Rectal smooth muscle tissue (tissue), 1 donor: ENCODE data around the gene GPSM1.

Experiments
- H3K27ac ChIP-seq: one replicate; pipeline ENCODE4 v1.7.0; 2013; ENCODE audit warnings: low read depth, low read length, inconsistent platforms
- H3K27me3 ChIP-seq: one replicate; pipeline ENCODE4 v1.7.0; 2013; ENCODE audit warnings: low read length; ENCODE audit not compliant: control insufficient read depth, insufficient read depth
- H3K36me3 ChIP-seq: one replicate; pipeline ENCODE4 v1.7.0; 2013; ENCODE audit warnings: low read length; ENCODE audit not compliant: control insufficient read depth, insufficient read depth
- H3K4me1 ChIP-seq: one replicate; pipeline ENCODE4 v1.7.0; 2013; ENCODE audit warnings: low read length; ENCODE audit not compliant: control insufficient read depth, insufficient read depth
- H3K4me3 ChIP-seq: one replicate; pipeline ENCODE4 v1.7.0; 2013; ENCODE audit warnings: low read length
- H3K9ac ChIP-seq: one replicate; pipeline ENCODE4 v1.7.0; 2013; ENCODE audit warnings: low read length

GPSM1 gene

DNA sequence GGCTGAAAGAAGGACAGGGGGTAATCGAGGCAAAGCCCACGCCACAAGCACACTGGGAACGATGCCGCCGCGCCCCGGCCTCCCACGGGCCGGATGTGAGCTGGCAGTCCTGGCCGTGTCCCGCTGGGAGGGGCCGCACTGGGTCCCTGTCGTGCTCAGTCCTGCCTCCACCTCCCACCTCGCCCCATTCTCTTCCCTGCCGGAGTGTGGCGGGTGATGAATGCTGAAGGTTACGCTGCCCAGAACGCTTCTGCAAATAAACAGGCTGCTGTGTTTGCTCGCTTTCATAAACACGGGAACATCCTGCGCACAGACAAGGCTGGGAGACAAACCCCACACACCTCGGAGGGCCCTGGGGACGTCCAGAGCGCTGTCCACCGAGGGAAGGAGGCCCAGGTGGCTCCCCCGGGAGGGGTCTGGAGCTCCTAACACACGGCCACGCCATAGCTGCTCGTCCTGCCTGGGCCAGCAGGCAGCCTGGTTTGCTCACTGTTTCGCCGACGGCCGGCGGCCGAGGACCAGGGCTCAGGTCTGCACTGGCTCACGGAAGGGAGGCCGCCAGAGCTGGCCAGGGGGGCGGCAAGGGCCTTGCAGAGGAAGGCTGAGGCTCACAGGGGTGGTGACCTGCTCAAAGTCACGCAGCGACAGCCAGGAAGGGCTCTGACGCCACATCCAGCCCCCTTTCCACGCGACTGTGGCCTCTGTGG, 33.9 kb downstream of the GPSM1 start:
- Histone ChIP-seq H3K9ac (no peak overlapping the region), H3K36me3 (no peaks in the 10 kb centered on the region), H3K4me3 (peak overlapping the region; percentile 44), H3K4me1 (peaks cover 27% of the 10 kb centered on the region), H3K27ac (peak overlapping the region; percentile 81), H3K27me3 (no peaks in the 10 kb centered on the region)

DNA sequence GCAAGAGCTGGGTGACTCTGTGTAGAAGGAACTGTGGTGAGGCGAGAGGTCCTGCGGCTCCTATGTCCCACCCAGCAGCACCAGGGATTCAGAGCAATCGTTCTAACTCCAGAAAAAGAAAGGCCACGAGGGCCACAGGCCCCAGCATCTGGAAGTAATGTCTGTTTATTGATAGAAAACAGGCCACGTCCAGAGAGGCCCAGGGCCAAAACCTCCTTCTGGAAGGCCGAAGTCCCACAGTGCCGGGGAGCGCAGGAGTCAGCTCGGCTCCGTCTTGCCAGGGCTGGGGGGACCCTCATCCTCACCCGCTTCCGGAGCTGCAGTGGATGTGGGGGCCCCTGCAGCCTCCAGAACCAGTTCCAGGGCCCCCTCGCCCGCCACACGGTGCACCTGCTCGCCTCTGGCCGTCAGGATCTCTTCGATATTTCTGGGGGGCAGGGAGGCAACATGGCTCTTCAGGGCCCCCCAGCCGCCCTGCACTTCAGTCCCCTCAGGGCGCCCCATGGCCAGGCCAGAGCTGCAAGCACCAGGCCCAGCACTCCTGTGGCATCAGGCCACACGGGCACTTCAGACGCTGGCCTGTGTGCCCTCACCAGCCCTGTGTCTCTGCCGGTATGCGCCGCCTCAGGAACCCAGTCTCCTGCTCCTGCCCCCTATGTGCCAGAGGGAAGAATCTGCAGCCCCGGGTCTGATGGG, 34.6 kb downstream of the GPSM1 start:
- H3K9ac ChIP-seq: no peak overlapping the region
- H3K4me3 ChIP-seq: peak overlapping the region; percentile 29
- no peaks in the 10 kb centered on the region for H3K27me3 ChIP-seq
- H3K36me3 ChIP-seq: no peaks in the 10 kb centered on the region
- H3K27ac ChIP-seq: peak overlapping the region; percentile 81
- peaks cover 27% of the 10 kb centered on the region for H3K4me1 ChIP-seq

DNA sequence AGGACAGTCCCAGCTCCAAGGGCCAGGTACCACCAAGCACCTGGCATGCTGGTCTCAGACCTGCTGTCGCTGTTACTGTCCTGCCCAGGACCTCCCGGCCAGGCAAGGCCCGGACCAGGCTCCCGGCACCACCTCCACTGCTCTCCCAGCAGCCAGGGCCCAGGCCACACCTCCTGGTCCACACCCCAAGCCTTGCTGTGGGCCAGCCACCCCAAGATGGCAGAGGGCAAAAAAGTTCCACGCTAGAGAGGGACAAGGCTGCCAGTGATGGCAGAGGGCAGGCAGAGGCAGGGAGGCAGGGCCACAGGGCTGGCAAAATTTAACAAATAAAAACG, 35.1 kb downstream of the GPSM1 start:
- Histone ChIP-seq H3K27me3 (no peaks in the 10 kb centered on the region), H3K9ac (no peak overlapping the region), H3K4me1 (peaks cover 27% of the 10 kb centered on the region), H3K4me3 (peak overlapping the region; percentile 1), H3K36me3 (no peaks in the 10 kb centered on the region), H3K27ac (peak overlapping the region; percentile 81)

DNA sequence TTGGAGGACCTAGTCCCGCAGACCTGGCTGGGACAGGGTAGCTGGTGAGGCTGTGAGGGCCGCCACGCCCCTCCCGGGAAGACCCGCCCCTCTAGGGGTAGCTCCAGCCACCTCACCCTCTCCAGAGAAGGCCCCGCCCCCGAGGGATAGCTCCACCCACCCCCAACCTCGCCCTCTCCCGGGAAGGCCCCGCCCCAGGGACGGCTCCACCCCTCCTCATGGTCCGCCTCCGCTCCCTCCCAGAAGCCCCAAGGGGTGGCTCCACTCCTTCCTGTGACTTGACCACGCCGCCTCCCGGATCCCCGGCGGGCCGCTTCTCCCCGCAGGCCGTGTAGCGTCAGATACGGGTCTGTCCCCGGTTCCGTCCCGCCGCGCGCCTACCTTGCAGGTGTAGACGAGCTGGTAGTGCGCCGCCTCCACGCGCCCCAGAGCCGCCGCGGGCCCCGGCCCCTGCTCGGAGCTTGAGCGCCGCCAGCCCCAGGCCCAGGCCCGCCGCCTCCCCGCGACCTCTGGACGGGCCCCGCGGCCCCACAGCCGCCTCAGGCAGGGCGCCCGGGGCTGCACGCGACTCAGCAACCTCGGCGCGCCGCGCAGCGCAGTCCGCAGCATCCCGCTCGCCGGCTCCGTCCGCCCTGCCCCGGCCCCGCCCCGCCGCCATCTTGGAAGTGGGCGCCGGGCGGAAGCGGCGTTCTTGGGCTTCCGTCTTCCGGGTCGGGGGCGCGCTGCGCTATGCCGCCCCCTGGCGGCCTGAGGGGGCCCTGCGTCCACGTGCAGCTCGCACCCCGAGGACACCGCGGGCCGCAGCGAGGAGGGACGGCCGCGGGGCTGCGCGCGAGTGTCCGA, 36.0 kb downstream of the GPSM1 start, which contains the start of gene DNLZ:
Gene DNLZ (minus strand): TSS at position 639 of the 843 bp plus-strand sequence. CDS start 30 bp downstream, at position 609.
- Histone ChIP-seq H3K36me3 (no peaks in the 10 kb centered on the region), H3K27me3 (no peaks in the 10 kb centered on the region), H3K4me1 (peaks cover 27% of the 10 kb centered on the region), H3K9ac (no peak within 1 kb of the TSS), H3K4me3 (peak within 1 kb of the TSS; percentile 73), H3K27ac (peak within 1 kb of the TSS; percentile 81)

DNA sequence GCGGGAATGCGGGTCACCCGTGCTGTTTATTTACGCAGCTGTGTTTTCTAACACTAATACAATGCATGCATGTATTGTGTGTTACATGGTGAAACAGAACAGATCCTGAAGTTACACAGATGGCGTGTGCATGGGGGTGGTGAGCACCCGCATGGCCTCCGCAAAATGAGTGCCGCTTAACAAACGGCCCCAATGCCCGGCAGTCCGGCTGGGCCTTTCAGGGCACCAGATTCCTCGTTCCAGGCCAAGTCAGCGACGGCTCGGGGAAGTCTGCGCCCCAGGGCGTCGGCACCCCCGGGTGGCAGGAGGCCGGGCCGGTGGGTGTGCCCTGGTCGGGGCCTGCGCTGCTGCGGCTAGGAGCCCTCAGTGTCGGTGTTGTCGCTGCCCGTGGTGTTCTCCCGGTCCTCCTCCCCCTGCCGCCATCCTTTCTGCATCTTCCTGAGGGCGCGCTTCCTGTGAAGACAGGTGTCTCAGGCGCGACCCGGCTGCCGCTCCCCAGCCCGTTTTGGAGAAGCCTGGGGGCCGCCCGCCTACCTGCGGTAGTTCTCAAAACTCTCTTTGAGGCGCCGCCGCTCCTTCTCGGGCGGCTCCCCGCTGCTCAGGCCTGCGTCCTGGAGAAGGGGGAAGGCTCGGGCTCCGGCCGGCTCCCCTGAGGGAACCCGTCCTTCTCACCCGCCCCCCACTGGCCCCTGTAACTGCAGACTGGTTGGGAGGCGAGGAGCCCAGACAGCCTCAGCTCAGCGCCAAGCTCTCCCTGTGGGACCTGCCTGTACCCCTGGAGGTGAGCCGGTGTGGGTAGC, 36.8 kb downstream of the GPSM1 start:
- Histone ChIP-seq H3K36me3 (no peaks in the 10 kb centered on the region), H3K4me1 (peaks cover 27% of the 10 kb centered on the region), H3K27me3 (no peaks in the 10 kb centered on the region), H3K9ac (no peak overlapping the region), H3K4me3 (peak overlapping the region; percentile 29), H3K27ac (no peak overlapping the region)

DNA sequence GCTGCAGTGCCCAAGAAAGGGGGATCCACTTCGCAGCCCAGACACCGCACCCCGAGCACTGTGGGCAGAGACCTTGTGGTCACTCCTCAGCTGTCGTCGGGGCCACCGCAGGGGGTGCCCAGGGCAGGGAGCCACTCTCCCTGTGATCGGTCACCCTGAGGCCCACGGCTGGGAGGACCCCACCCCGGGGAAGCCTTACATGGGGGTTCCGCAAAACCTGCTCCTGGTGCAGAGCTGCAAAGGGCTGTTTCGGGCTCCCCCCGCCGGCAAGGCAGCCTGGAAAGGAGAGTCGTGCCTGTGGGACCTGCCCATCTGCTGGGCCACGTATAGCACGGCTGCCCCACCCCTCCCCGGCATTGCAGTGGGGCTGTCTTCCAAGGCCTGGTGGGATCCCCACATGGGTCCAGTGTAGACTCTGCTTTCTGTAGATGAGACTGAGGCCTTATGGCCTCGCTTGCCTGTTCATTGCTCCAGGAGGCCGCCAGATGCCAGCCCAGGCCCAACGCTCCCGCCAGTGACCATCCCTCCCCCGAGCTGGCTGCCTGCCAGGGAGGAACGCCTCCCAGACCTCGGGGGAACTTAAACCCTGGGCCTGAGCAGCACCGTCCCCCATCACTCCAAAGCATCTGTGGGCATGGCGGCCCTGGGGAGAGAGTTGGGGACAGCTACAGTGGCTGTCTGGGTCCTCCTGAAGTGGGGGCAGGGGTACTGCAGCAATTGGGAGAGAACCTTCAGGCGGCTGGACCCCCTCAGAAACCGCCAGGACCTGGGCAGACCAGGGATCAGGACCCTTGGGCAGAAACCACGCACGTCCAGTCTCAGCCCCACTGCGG, 37.8 kb downstream of the GPSM1 start:
- no peak overlapping the region for H3K27ac ChIP-seq
- H3K4me1 ChIP-seq: peaks cover 27% of the 10 kb centered on the region
- no peaks in the 10 kb centered on the region for H3K36me3 ChIP-seq
- no peak overlapping the region for H3K4me3 ChIP-seq
- no peak overlapping the region for H3K9ac ChIP-seq
- no peaks in the 10 kb centered on the region for H3K27me3 ChIP-seq

DNA sequence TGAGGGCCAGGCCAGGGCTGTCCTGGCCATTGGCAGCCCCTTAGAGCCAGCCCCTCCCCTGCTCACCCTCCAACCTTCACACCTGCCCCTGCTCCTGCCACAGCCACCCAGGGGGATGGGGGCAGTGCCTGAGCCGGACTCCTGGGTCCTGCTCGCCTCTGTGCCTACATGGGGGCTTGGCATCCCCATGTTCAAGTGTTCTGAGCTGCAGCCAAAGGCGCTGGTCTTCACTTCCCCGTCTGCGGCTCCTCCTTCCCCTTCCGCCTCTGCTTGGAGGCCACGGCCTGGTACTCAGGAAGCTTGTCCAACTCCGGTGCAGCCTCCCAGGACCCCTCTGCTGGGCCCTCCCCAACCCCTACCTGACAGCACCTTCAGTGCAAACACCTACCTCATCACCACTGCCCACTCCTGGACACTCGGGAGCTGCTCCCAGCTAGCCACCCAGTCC, 38.5 kb downstream of the GPSM1 start:
- H3K27me3 ChIP-seq: no peaks in the 10 kb centered on the region
- no peak overlapping the region for H3K27ac ChIP-seq
- H3K4me3 ChIP-seq: no peak overlapping the region
- no peaks in the 10 kb centered on the region for H3K36me3 ChIP-seq
- H3K9ac ChIP-seq: no peak overlapping the region
- H3K4me1 ChIP-seq: peaks cover 24% of the 10 kb centered on the region

DNA sequence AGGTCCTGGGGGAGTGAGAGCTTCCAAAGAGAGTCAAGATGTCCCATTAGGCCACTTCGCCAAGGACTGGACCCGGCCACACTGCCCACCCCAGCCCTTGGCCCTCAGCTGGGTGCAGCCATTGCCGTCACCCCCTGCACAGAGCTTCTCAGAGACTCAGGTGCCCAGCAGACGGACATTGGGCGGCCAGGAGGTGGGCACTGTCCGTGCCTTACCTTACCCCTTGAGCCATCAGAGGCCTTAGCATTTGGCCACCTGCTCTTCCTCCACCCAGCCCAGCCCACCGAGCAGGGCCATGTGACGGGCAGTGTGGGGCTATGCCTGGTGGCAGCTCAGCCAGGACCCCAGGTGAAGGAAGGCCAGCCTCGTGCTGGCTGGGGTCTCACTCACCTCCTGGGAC, 39.5 kb downstream of the GPSM1 start:
- Histone ChIP-seq H3K9ac (no peak overlapping the region), H3K27me3 (no peaks in the 10 kb centered on the region), H3K27ac (no peak overlapping the region), H3K4me3 (no peak overlapping the region), H3K4me1 (peaks cover 15% of the 10 kb centered on the region), H3K36me3 (no peaks in the 10 kb centered on the region)

DNA sequence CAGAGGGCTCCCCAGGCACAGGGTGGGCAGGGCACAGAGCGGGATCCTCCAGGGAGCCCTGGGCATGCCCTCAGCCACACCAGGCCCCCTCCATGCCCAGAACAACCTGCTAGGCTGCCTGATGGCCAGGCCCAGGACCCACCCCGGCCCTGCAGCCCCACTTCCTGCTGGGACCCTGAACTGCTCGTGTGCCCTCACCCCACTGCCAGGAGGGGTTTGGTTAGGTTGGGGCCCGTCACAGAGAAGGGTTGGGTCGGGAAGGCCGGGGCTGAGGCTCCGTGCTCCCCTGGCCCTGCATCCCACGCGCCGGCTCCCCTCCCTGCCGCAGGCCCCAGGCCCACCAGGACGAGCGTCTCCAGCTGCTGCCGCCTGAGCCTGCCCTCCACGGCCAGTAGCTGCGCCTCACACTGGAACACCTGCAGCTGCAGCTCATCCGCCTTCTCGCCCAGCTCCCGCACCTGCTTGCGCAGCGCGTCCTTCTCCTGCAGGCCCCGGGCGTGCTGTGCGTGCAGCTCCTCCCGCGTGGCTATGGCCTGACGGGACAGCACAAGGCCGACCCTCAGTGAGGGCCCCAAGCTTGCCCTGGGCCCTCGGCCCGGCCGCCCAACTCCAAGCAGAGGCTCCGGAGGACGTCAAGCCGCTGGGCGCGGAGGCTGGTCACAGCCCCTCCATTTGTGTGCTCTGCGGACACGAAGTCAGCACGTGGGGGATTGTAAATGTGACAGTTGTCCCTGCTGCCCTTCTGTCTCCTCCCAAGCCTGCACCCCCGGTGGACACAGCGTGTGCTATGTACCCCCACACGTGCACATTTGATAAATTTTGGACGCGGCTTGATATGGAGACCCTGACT, 40.2 kb downstream of the GPSM1 start:
- Histone ChIP-seq H3K36me3 (no peaks in the 10 kb centered on the region), H3K27me3 (no peaks in the 10 kb centered on the region), H3K9ac (no peak overlapping the region)

DNA sequence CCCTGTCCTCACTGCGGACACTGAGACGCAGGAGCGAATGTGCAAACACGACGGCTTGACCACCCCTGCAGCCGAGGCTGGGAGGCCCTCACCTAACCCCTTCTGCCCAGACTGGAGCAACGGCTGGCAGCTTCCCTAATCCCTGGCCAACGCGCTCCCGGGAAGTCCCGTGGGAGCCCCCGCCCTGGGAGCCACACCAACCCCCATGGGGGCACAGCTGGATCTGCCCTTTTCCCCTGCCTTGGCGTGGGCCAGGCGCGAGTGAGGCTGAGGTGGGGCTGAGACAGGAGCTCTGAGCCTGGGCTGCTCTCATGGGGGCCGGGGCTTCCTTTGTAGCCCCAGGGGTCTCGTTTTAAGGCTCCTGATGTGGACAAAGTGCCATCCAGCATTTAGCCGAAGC, 40.9 kb downstream of the GPSM1 start:
- H3K9ac ChIP-seq: no peak overlapping the region
- H3K27me3 ChIP-seq: no peaks in the 10 kb centered on the region
- no peak overlapping the region for H3K27ac ChIP-seq
- H3K4me1 ChIP-seq: peaks cover 6% of the 10 kb centered on the region
- H3K4me3 ChIP-seq: no peak overlapping the region
- no peaks in the 10 kb centered on the region for H3K36me3 ChIP-seq

More for the DNA sequence above, 40.2 kb downstream of the GPSM1 start:
- Histone ChIP-seq H3K4me1 (peaks cover 8% of the 10 kb centered on the region), H3K27ac (no peak overlapping the region), H3K4me3 (no peak overlapping the region)

DNA sequence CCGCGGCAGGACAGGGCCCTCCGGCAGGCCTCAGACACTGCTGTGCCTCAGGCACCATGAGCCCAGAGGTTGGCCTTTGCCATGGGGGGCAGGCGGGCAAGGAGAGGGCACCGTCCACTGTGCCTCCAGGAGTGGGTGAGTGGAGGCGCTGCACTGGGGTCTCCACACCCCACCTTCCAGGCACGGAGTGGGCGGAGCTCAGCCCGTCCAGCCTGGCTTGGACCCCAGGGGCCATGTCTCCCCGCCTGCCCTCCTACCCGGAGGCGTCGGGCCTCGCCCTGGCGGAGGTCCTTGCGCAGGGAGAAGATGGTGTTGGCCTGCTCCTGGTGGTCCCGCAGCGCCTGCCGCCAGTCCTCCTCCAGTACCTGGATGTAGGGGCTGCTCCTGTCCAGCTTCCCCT, 42.7 kb downstream of the GPSM1 start:
- Histone ChIP-seq H3K9ac (no peak overlapping the region), H3K4me1 (peaks cover 2% of the 10 kb centered on the region), H3K27ac (no peak overlapping the region), H3K36me3 (no peaks in the 10 kb centered on the region), H3K27me3 (no peaks in the 10 kb centered on the region), H3K4me3 (no peak overlapping the region)
